Right atrium auricular region (tissue), 2 donors: ENCODE measurements around the gene ALDH2. TPM values are rescaled to one million over a fixed set of nuclear protein-coding genes. Genes with fewer than 3 reads are reported as not detected.
"Not testable (repeated sequence)": the region's sequence is repeated elsewhere in the genome, so short reads cannot be mapped to it uniquely, and the experiment has no call there.

Experiments used
- DNase-seq: peaks from one replicate; pipeline ENCODE4 v3.0.0-alpha.2; 2019; ENCODE audit warnings: low spot score
- H3K27ac ChIP-seq, 2 donors: fragments of 200-600 bp; sonication (generic); 1 replicate in 1 of 2; 2 replicates in 1 of 2; pipeline ENCODE4 v1.5.1; 2016 to 2019
- H3K27me3 ChIP-seq, 2 donors: fragments of 200-600 bp; sonication (generic); one replicate each; pipeline versions ENCODE4 v1.5.1 to v1.6.0; 2017 to 2019
- H3K36me3 ChIP-seq: fragments of 200-600 bp; sonication (generic); one replicate; pipeline ENCODE4 v1.5.1; 2016
- H3K4me1 ChIP-seq, 2 donors: fragments of 200-600 bp; sonication (generic); one replicate each; pipeline versions ENCODE4 v1.5.1 to v1.6.0; 2017 to 2019
- H3K4me3 ChIP-seq, 2 donors: fragments of 200-600 bp; sonication (generic); 1 replicate in 1 of 2; 2 replicates in 1 of 2; pipeline ENCODE4 v1.5.1; 2017 to 2019; ENCODE audit warnings: mild to moderate bottlenecking in 1 of 2, moderate library complexity in 1 of 2
- H3K9me3 ChIP-seq, 2 donors: fragments of 200-600 bp; sonication (generic); one replicate each; pipeline ENCODE4 v1.5.1; 2019
- total RNA-seq, 2 donors: library from RNA; depleted of rRNA; stranded (reverse); fragments of >200 nt; gene quantifications; one replicate each; pipeline ENCODE4 v1.1.0, GENCODE V29; 2016
- TF ChIP-seq, protein P1 (sequence below), 2 donors: fragments of 200-600 bp; sonication (generic); IDR thresholded peaks; one replicate each; pipeline ENCODE4 v1.5.1; 2019; ENCODE audit warnings: antibody characterized with exemption in 2 of 2

The ALDH2 gene
- total RNA-seq, 2 donors from 2014 or later, result 157 to 158 TPM

DNA sequence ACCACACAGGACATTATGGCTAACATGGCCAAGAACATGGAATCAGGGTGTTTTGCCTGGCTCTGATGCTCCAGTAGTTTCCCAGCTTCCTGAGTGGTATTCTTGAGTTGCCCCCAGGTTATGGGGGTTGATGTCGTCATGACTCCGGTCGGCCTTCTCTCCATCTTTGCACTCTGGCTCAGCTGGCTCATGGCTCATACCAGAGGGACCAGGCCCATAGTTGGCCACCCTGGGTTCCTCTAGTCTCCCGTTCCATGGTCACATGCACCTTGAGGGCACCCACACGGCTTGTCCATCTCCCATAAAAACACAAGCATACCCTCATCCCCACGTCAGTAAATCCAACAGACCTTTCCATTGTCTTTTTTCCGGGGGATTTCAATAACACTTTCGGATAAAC, 51.6 kb downstream of the ALDH2 start:
- Histone ChIP-seq H3K36me3 (no peaks in the 10 kb centered on the region), H3K4me3 (no peak overlapping the region), H3K9me3 (no peaks in the 10 kb centered on the region), H3K27me3 (no peaks in the 10 kb centered on the region), H3K4me1 (no peaks in the 10 kb centered on the region), H3K27ac (no peak overlapping the region)
- TF ChIP-seq, protein P1, sequence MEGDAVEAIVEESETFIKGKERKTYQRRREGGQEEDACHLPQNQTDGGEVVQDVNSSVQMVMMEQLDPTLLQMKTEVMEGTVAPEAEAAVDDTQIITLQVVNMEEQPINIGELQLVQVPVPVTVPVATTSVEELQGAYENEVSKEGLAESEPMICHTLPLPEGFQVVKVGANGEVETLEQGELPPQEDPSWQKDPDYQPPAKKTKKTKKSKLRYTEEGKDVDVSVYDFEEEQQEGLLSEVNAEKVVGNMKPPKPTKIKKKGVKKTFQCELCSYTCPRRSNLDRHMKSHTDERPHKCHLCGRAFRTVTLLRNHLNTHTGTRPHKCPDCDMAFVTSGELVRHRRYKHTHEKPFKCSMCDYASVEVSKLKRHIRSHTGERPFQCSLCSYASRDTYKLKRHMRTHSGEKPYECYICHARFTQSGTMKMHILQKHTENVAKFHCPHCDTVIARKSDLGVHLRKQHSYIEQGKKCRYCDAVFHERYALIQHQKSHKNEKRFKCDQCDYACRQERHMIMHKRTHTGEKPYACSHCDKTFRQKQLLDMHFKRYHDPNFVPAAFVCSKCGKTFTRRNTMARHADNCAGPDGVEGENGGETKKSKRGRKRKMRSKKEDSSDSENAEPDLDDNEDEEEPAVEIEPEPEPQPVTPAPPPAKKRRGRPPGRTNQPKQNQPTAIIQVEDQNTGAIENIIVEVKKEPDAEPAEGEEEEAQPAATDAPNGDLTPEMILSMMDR (IDR thresholded peaks at IDR 0.05), result no peak
- DNase-seq, result no peak

DNA sequence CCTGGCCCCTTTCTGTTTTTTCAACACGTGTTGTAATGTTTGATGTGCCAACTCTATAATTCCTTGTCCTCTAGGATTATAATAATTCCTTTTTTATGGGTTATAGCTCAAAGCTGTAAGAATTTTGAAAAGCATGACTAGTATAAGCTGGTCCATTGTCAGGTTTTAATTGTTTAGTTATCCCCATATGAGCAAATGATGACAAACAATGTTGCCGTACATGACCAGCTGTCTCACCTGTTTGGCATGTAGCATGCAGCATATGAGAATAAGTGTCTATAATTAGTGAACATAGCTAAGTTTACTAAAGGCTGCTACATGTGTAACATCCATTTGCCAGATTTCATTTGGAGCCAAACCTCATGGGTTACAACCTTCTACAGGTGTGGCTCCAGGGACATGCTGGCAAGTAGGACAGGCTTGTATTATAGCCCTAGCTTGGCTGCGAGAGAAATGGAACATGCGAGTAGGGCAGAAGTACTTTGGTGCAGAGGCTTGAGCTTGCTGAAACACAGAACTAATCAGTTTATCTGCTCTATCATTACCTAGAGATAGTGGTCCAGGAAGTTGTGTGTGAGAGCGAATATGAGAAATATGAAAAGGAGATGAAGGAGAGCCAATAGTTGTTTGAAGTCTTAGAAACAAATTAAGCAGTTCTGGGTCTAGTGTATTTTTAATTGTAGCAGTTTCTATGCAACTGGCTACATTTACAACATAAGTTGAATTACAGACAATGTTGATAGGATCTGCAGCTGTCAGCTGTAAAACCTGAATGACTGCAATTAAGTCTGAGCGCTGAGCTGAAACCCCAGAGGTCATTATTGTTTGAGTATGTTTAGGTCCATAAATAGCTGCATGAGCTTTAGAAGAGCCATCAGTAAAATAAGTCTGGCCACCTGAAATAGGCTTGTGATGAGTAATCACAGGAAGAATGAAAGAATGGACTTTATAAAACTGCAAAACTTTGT, 52.7 kb downstream of the ALDH2 start:
- Histone ChIP-seq H3K27me3 (no peaks in the 10 kb centered on the region), H3K36me3 (no peaks in the 10 kb centered on the region), H3K9me3 (no peaks in the 10 kb centered on the region), H3K4me1 (no peaks in the 10 kb centered on the region), H3K27ac (no peak overlapping the region), H3K4me3 (no peak overlapping the region)
- DNase-seq, result no peak
- TF ChIP-seq, protein P1 (IDR thresholded peaks at IDR 0.05), result no peak

DNA sequence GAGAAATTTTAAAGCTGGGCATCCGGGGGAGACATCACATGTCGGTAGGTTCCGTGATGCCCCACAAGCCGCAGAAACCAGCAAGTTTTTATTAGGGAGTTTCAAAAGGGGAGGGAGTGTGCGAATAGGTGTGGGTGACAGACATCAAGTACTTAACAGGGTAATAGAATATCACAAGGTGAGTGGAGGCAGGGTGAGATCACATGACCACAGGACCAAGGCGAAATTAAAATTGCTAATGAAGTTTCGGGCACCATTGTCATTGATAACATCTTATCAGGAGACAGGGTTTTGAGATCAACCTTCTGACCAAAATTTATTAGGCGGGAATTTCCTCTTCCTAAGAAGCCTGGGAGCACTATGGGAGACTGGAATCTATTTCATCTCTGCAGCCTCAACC, 54.1 kb downstream of the ALDH2 start:
- not testable (repeated sequence) for H3K36me3 ChIP-seq, DNase-seq, H3K9me3 ChIP-seq, H3K27me3 ChIP-seq, H3K27ac ChIP-seq, H3K4me3 ChIP-seq, H3K4me1 ChIP-seq

DNA sequence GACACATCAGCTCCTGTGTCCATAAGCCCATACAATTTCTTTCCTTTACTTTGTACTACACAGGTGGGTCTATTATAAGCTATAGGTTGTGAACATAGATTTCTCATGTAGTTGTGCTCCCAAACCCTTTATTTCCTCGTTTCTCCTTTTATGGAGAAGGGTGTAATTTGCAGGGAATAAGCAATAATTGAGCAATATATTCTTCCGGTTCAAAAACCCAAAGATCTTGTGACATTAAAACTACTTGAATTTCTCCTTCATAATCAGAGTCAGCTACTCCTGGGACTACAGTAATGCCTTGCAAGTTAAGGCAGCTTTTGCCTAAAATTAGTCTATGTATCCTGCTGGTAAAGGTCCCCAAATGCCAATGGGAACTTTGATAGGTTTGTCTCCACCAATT, 56.2 kb downstream of the ALDH2 start:
- no peak overlapping the region for H3K4me3 ChIP-seq
- no peaks in the 10 kb centered on the region for H3K4me1 ChIP-seq
- DNase-seq, result no peak
- no peak overlapping the region for H3K27ac ChIP-seq
- H3K27me3 ChIP-seq, result no peaks in the 10 kb centered on the region
- no peaks in the 10 kb centered on the region for H3K36me3 ChIP-seq
- TF ChIP-seq, protein P1 (IDR thresholded peaks at IDR 0.05), result no peak
- no peaks in the 10 kb centered on the region for H3K9me3 ChIP-seq

DNA sequence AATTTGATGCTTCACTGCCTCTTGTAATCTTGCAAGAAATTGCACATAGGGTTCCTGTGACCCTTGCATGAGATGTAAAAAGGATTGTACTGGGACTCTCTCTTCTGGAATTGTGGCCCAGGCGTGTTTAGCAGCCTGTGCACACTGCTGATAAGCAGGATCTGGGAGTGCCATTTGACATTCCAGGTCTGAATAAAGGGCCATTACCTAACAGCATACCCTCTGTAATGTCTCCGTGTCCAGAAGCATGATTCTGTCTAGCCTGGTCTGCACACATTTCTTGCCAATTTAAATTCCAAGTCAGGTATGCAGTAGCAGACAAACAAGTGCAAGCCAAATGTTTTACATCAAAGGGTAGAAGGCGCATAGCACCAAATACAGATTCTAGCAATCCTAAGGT, 57.2 kb downstream of the ALDH2 start:
- Histone ChIP-seq H3K36me3 (no peaks in the 10 kb centered on the region), H3K27me3 (no peaks in the 10 kb centered on the region), H3K9me3 (no peaks in the 10 kb centered on the region), H3K4me3 (no peak overlapping the region), H3K4me1 (no peaks in the 10 kb centered on the region), H3K27ac (no peak overlapping the region)
- TF ChIP-seq, protein P1 (IDR thresholded peaks at IDR 0.05), result no peak
- DNase-seq, result no peak

DNA sequence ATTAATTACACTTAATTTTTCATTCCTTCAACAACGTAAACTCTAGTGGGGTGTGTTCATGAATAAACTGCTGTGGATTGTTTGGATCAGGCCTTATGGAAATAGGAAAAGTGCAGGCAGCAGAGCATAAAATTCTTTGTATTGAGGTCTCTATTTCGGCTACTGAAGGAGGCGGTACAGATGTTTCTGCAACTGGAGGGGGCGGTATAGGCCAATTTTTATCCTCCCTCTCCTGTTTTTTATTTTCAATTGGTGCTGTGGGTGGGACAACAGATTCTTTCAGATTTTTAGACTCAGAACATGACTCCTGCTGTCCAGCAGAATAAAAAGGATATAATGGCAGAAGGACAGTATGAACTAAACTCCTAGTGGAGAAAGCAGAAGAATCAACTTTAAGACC, 57.6 kb downstream of the ALDH2 start:
- H3K4me3 ChIP-seq, H3K36me3 ChIP-seq, H3K27me3 ChIP-seq, H3K4me1 ChIP-seq, H3K27ac ChIP-seq, DNase-seq, H3K9me3 ChIP-seq: not testable (repeated sequence)
- TF ChIP-seq, protein P1 (IDR thresholded peaks at IDR 0.05), result peak in 1 of 2 donors; percentile 27
